Neural cell (in vitro differentiated cells): Measurements from ENCODE around the gene TTC17. TPM values are rescaled to one million over a fixed set of nuclear protein-coding genes. Genes with fewer than 3 reads are reported as not detected.

Experiments
- H2AFZ ChIP-seq: fragments of 200-600, 300-800 bp; sonication (generic), shearing (Covaris generic); 2 replicates; pipeline ENCODE4 v1.6.0; 2014; ENCODE audit warnings: low read depth, mild to moderate bottlenecking, antibody characterized with exemption, low read length, moderate library complexity
- H3F3A ChIP-seq: fragments of 200-600 bp; shearing (Covaris generic); 2 replicates; pipeline ENCODE4 v1.6.1; 2016; ENCODE audit warnings: mild to moderate bottlenecking, moderate library complexity, mixed read lengths, antibody characterized with exemption, low read length; ENCODE audit not compliant: insufficient read depth, poor library complexity, severe bottlenecking
- H3K27ac ChIP-seq: fragments of 200-600, 300-800 bp; sonication (generic), shearing (Covaris generic); 2 replicates; pipeline ENCODE4 v1.5.1; 2014; ENCODE audit warnings: mild to moderate bottlenecking, low read length, moderate library complexity
- H3K27me3 ChIP-seq: fragments of 300-800, 200-600 bp; sonication (generic), shearing (Covaris generic); 2 replicates; pipeline ENCODE4 v1.6.0; 2014; ENCODE audit warnings: mild to moderate bottlenecking, low read depth, low read length, moderate library complexity; ENCODE audit not compliant: insufficient read depth
- H3K36me3 ChIP-seq: fragments of 300-800, 200-600 bp; sonication (generic), shearing (Covaris generic); 2 replicates; pipeline ENCODE4 v1.5.1; 2014; ENCODE audit warnings: mild to moderate bottlenecking, antibody characterized with exemption, low read length, moderate library complexity; ENCODE audit not compliant: insufficient read depth
- H3K4me2 ChIP-seq: fragments of 300-800, 200-600 bp; sonication (generic), shearing (Covaris generic); 2 replicates; pipeline ENCODE4 v1.6.0; 2014; ENCODE audit warnings: mild to moderate bottlenecking, low read length
- H3K4me3 ChIP-seq: fragments of 300-800, 200-600 bp; sonication (generic), shearing (Covaris generic); 2 replicates; pipeline ENCODE4 v1.5.1; 2014; ENCODE audit warnings: mild to moderate bottlenecking, low read length, moderate library complexity
- H3K79me2 ChIP-seq: fragments of 200-600 bp; shearing (Covaris generic); replicated peaks from 2 replicates; pipeline ENCODE4 v1.6.0; 2014; ENCODE audit warnings: mild to moderate bottlenecking, low read length, moderate library complexity; ENCODE audit not compliant: insufficient read depth
- H3K9ac ChIP-seq: fragments of 300-800, 200-600 bp; sonication (generic), shearing (Covaris generic); 2 replicates; pipeline ENCODE4 v1.6.1; 2016; ENCODE audit warnings: mild to moderate bottlenecking, low read length, mixed read lengths
- H3K9me2 ChIP-seq: fragments of 200-600 bp; shearing (Covaris generic); 2 replicates; pipeline ENCODE4 v1.6.1; 2016; ENCODE audit warnings: mild to moderate bottlenecking, low read length, mixed read lengths; ENCODE audit not compliant: insufficient read depth
- H3K9me3 ChIP-seq: fragments of 200-600, 300-800 bp; sonication (generic), shearing (Covaris generic); 2 replicates; pipeline ENCODE4 v1.6.1; 2016; ENCODE audit warnings: mild to moderate bottlenecking, mixed run types, low read length, moderate library complexity, mixed read lengths
- H4K20me1 ChIP-seq: fragments of 200-600 bp; shearing (Covaris generic); 2 replicates; pipeline ENCODE4 v1.6.1; 2016; ENCODE audit warnings: mild to moderate bottlenecking, mixed run types; ENCODE audit not compliant: insufficient read depth
- CTCF ChIP-seq: fragments of 450-650 bp; IDR thresholded peaks from 2 replicates; pipeline ENCODE4 v1.5.1; 2014; ENCODE audit warnings: antibody characterized with exemption, mild to moderate bottlenecking, moderate library complexity; ENCODE audit not compliant: poor library complexity, severe bottlenecking
- EP300 ChIP-seq: fragments of 450-650 bp; conservative IDR thresholded peaks from 2 replicates; pipeline ENCODE4 v1.6.1; 2014; ENCODE audit warnings: antibody characterized with exemption, mild to moderate bottlenecking, moderate library complexity; ENCODE audit not compliant: poor library complexity, severe bottlenecking
- EZH2 ChIP-seq: fragments of 200-600, 300-800 bp; shearing (Covaris generic), sonication (generic); IDR thresholded peaks from 2 replicates; pipeline ENCODE4 v1.6.1; 2014; ENCODE audit warnings: antibody characterized with exemption, low read length, borderline replicate concordance, mild to moderate bottlenecking; ENCODE audit not compliant: insufficient read depth, poor library complexity, severe bottlenecking
- MXI1 ChIP-seq: fragments of 450-650 bp; conservative IDR thresholded peaks from 2 replicates; pipeline ENCODE4 v1.6.1; 2014; ENCODE audit warnings: antibody characterized with exemption, mild to moderate bottlenecking; ENCODE audit not compliant: poor library complexity, severe bottlenecking
- POLR2AphosphoS5 ChIP-seq: IDR thresholded peaks from 2 replicates; pipeline ENCODE4 v1.6.1; 2012
- RAD21 ChIP-seq: fragments of 450-650 bp; conservative IDR thresholded peaks from 2 replicates; pipeline ENCODE4 v1.6.1; 2014; ENCODE audit warnings: antibody characterized with exemption, mild to moderate bottlenecking, moderate library complexity
- REST ChIP-seq: IDR thresholded peaks from 2 replicates; pipeline ENCODE4 v1.6.1; 2012; ENCODE audit warnings: borderline replicate concordance
- SMC3 ChIP-seq: fragments of 450-650 bp; conservative IDR thresholded peaks from 2 replicates; pipeline ENCODE4 v1.6.1; 2014; ENCODE audit warnings: antibody characterized with exemption, mild to moderate bottlenecking, moderate library complexity; ENCODE audit not compliant: poor library complexity
- TAF1 ChIP-seq: IDR thresholded peaks from 2 replicates; pipeline ENCODE4 v1.6.1; 2012; ENCODE audit warnings: low read depth
- polyA plus RNA-seq: library from polyadenylated mRNA; depleted of rRNA; stranded (reverse); fragments of >200 nt; gene quantifications from 2 replicates; pipeline ENCODE4 v1.2.3, GENCODE V29; 2014

Gene TTC17
- polyA plus RNA-seq, 1 donor from 2014 or later: 122 TPM

GRCh38 chr11:43493431-43493830 lies 134.7 kb downstream of the TTC17 start:
- no peak for TF ChIP-seq REST
- TF ChIP-seq MXI1: no peak
- no peak for TF ChIP-seq SMC3
- no peak for TF ChIP-seq EP300
- no peak for TF ChIP-seq TAF1
- TF ChIP-seq POLR2AphosphoS5: no peak
- TF ChIP-seq EZH2: no peak
- no peak for TF ChIP-seq CTCF
- no peak for TF ChIP-seq RAD21
- no peaks in the 10 kb centered on the region for H3F3A ChIP-seq
- H4K20me1 ChIP-seq: no peaks in the 10 kb centered on the region
- H3K9ac ChIP-seq: no peak overlapping the region
- no peak overlapping the region for H3K4me2 ChIP-seq
- no peak overlapping the region for H2AFZ ChIP-seq
- peaks cover 14% of the 10 kb centered on the region for H3K36me3 ChIP-seq
- H3K9me3 ChIP-seq: no peaks in the 10 kb centered on the region
- H3K27me3 ChIP-seq: no peaks in the 10 kb centered on the region
- H3K27ac ChIP-seq: no peak overlapping the region
- no peak overlapping the region for H3K4me3 ChIP-seq
- no peaks in the 10 kb centered on the region for H3K9me2 ChIP-seq
- no peaks in the 10 kb centered on the region for H3K79me2 ChIP-seq

GRCh38 chr11:43497144-43497543 lies 138.4 kb downstream of the TTC17 start:
- Histone ChIP-seq H4K20me1 (no peaks in the 10 kb centered on the region), H3K9me3 (peaks cover 4% of the 10 kb centered on the region), H3K79me2 (no peaks in the 10 kb centered on the region), H3K4me2 (no peak overlapping the region), H3K9me2 (no peaks in the 10 kb centered on the region), H3K4me3 (no peak overlapping the region), H3K9ac (no peak overlapping the region), H3K27me3 (no peaks in the 10 kb centered on the region), H3F3A (no peaks in the 10 kb centered on the region), H2AFZ (no peak overlapping the region), H3K27ac (no peak overlapping the region), H3K36me3 (peaks cover 9% of the 10 kb centered on the region)
- no peak for TF ChIP-seq RAD21
- TF ChIP-seq TAF1: no peak
- TF ChIP-seq SMC3: no peak
- no peak for TF ChIP-seq EZH2
- no peak for TF ChIP-seq CTCF
- TF ChIP-seq REST: no peak
- no peak for TF ChIP-seq MXI1
